HepG2 (cell line): Measurements from ENCODE around the gene SNED1. TPM values are rescaled to one million over a fixed set of nuclear protein-coding genes. Genes with fewer than 3 reads are reported as not detected.

Source experiments
- ATAC-seq: fragments of 200-7000 bp; cut with Tn5 transposase; 3 replicates; pipeline ENCODE4 v1.9.1; 2020; ENCODE audit warnings: mild to moderate bottlenecking, moderate library complexity
- BruUV-seq: library from RNA; stranded (reverse); fragments of 400-500 nt; replicated peaks from 2 replicates; lab custom pipeline; 2021; lab: Mats Ljungman, UMichigan
- CTCF ChIA-PET: fragments of 300-600 bp; formaldehyde crosslinking; extraction: SDS; loops from one replicate; lab custom pipeline; 2021; ENCODE audit warnings: low total read pairs, inconsistent platforms, low intra/inter-chr PET ratio; lab: Yijun Ruan, JAX
- POLR2A ChIA-PET: fragments of 350-600 bp; sonication (Branson Sonifier 250); formaldehyde crosslinking; loops from one replicate; lab custom pipeline; 2020; ENCODE audit warnings: antibody characterized with exemption, inconsistent platforms; lab: Yijun Ruan, JAX
- DNase-seq: peaks from one replicate; pipeline ENCODE4 v3.0.0-alpha.2; 2015; ENCODE audit warnings: low spot score
- FAIRE-seq: peaks from 3 replicates; lab custom pipeline; 2011; peaks lifted over from hg19 to GRCh38; lab: Jason Lieb, UNC
- H2AFZ ChIP-seq: one replicate; pipeline ENCODE4 v1.6.1; 2011; ENCODE audit warnings: low read length, inconsistent platforms
- H3K27ac ChIP-seq: fragments of 300-600 bp; 3 replicates; pipeline ENCODE4 v1.8.0; 2011; ENCODE audit warnings: mixed run types, mild to moderate bottlenecking, mixed read lengths, low read length, inconsistent platforms; ENCODE audit not compliant: insufficient read depth; ENCODE audit errors: extremely low read length
- H3K27me3 ChIP-seq, 2 experiments: fragments of 200-600 bp in 1 of 2; 2 replicates in 1 of 2; 3 replicates in 1 of 2; pipeline versions ENCODE4 v1.6.0 to v1.8.0; 2011; ENCODE audit warnings: low read length in 2 of 2, mild to moderate bottlenecking in 2 of 2, moderate library complexity in 2 of 2, inconsistent platforms in 1 of 2; ENCODE audit not compliant: insufficient read depth in 2 of 2, control insufficient read depth in 1 of 2
- H3K36me3 ChIP-seq, 2 experiments: fragments of 200-600 bp in 1 of 2; replicated peaks in 1 of 2; 2 replicates in 1 of 2; 3 replicates in 1 of 2; pipeline versions ENCODE4 v1.5.1 to v1.8.0; 2011; ENCODE audit warnings: low read length in 2 of 2, inconsistent platforms in 1 of 2; ENCODE audit not compliant: insufficient read depth in 2 of 2, control insufficient read depth in 1 of 2
- H3K4me1 ChIP-seq: 2 replicates; pipeline ENCODE4 v1.5.1; 2012; ENCODE audit warnings: low read length, inconsistent platforms; ENCODE audit not compliant: insufficient read depth
- H3K4me2 ChIP-seq: 2 replicates; pipeline ENCODE4 v1.6.0; 2011; ENCODE audit warnings: low read depth, low read length, inconsistent platforms
- H3K4me3 ChIP-seq, 3 experiments: fragments of 200-600 bp in 1 of 3; sonication (generic), shearing (Covaris generic) in 1 of 3; replicated peaks in 1 of 3; 2 replicates each; pipeline ENCODE4 v1.5.1; 2011 to 2016; ENCODE audit warnings: low read length in 3 of 3, inconsistent platforms in 2 of 3, low read depth in 2 of 3, mild to moderate bottlenecking in 2 of 3, control low read depth in 1 of 3, mixed read lengths in 1 of 3; ENCODE audit not compliant: insufficient read depth in 1 of 3
- H3K79me2 ChIP-seq: one replicate; pipeline ENCODE4 v1.6.1; 2011; ENCODE audit warnings: low read length, inconsistent platforms; ENCODE audit not compliant: insufficient read depth
- H3K9ac ChIP-seq: 2 replicates; pipeline ENCODE4 v1.6.0; 2011; ENCODE audit warnings: mild to moderate bottlenecking, low read depth, low read length, inconsistent platforms; ENCODE audit not compliant: insufficient read depth
- H3K9me3 ChIP-seq: 2 replicates; pipeline ENCODE4 v1.5.1; 2012; ENCODE audit warnings: mild to moderate bottlenecking, low read length
- H4K20me1 ChIP-seq: 2 replicates; pipeline ENCODE4 v1.6.0; 2011; ENCODE audit warnings: inconsistent platforms, mild to moderate bottlenecking, low read length, moderate library complexity; ENCODE audit not compliant: insufficient read depth
- ADNP ChIP-seq: sonication (generic); formaldehyde crosslinking; IDR thresholded peaks from 2 replicates; pipeline ENCODE4 v1.4.0; 2020; ENCODE audit warnings: missing genetic modification reagents
- HOXA9 ChIP-seq: sonication (generic); formaldehyde crosslinking; IDR thresholded peaks from 2 replicates; pipeline ENCODE4 v1.8.1; 2022; ENCODE audit warnings: missing genetic modification reagents, mild to moderate bottlenecking, moderate library complexity, borderline replicate concordance
- NFRKB ChIP-seq: fragments of 450-650 bp; IDR thresholded peaks from 2 replicates; pipeline ENCODE4 v1.6.1; 2017
- PLRG1 ChIP-seq: fragments of 450-650 bp; conservative IDR thresholded peaks from 2 replicates; pipeline ENCODE4 v1.6.1; 2016
- PRDM10 ChIP-seq: sonication (generic); formaldehyde crosslinking; IDR thresholded peaks from 2 replicates; pipeline ENCODE4 v1.4.0; 2020; ENCODE audit warnings: low read depth, missing genetic modification reagents
- SRSF1 ChIP-seq: fragments of 200-400 bp; formaldehyde crosslinking; optimal IDR thresholded peaks from 2 replicates; pipeline ENCODE3; 2017; ENCODE audit warnings: mild to moderate bottlenecking, low read depth, low read length, moderate library complexity
- TARDBP ChIP-seq: sonication (generic); formaldehyde crosslinking; IDR thresholded peaks from 2 replicates; pipeline ENCODE4 v1.8.0; 2022; ENCODE audit warnings: mild to moderate bottlenecking, missing genetic modification reagents
- ZBTB2 ChIP-seq: sonication (generic); formaldehyde crosslinking; IDR thresholded peaks from 2 replicates; pipeline ENCODE4 v1.8.0; 2022; ENCODE audit warnings: low read depth, missing genetic modification reagents
- ZNF557 ChIP-seq: sonication (generic); formaldehyde crosslinking; IDR thresholded peaks from 2 replicates; pipeline ENCODE4 v1.4.0; 2020; ENCODE audit warnings: missing genetic modification reagents
- WGBS: methylation state at CpG from one replicate; pipeline ENCODE4 v1.1.6; 2017; ENCODE audit warnings: low lambda C conversion rate; 5-methylcytosine and 5-hydroxymethylcytosine counted together
- in situ Hi-C: cut with HindIII; loops from 2 replicates; pipeline ENCODE4 v1.10.0; 2017; ENCODE audit warnings: low pct_unique_long_range_greater_than_20kb; ENCODE audit not compliant: extremely low pct_ligation_motif_present
- intact Hi-C: fragments of 100-400 bp; cut with micrococcal nuclease; formaldehyde crosslinking; loops from one replicate; pipeline ENCODE4 v1.10.0; 2022; ENCODE audit not compliant: unreplicated experiment
- polyA plus RNA-seq, 8 experiments: library from polyadenylated mRNA; depleted of rRNA in 3 of 8; stranded (reverse) in 7 of 8; unstranded in 1 of 8; fragments of >200 nt; fragmentation: Illumina TruSeq in 4 of 8; extraction: Trizol in 4 of 8; gene quantifications; 2 replicates each; pipeline versions ENCODE4 v1.2.1 to v1.2.3, GENCODE V29; 2011 to 2016; ENCODE audit warnings: low read depth in 4 of 8, missing spikeins in 1 of 8, mixed read lengths in 1 of 8; ENCODE audit not compliant: insufficient read depth in 1 of 8
- total RNA-seq, 5 experiments: library from RNA; depleted of rRNA; stranded (reverse); fragments of >200 nt; fragmentation: Illumina TruSeq; extraction: Trizol; gene quantifications; 2 replicates each; pipeline ENCODE4 v1.2.3, GENCODE V29; 2016; ENCODE audit warnings: low read depth in 1 of 5

SNED1 gene
- total and polyA plus RNA-seq, 2 of the 13 experiments (the other 11 are each of a cell fraction or from before 2014, with no cell fraction given) = 0.15 to 0.65 TPM

- no peaks in the 10 kb centered on the region for H4K20me1 ChIP-seq
- no TSS peak for BruUV-seq
- no peak overlapping the region for H3K4me2 ChIP-seq
- no peak overlapping the region for H2AFZ ChIP-seq
- ChIA-PET CTCF (no interaction called here), POLR2A (no interaction called here)
- no peak overlapping the region for H3K27ac ChIP-seq
- intact Hi-C loops (no loop called here), in situ Hi-C loops (no loop called here)
- H3K9me3 ChIP-seq = no peaks in the 10 kb centered on the region
- peaks cover 4 to 17% of the 10 kb centered on the region in 2 experiments; a peak in 2 of 5 replicates for H3K36me3 ChIP-seq
- H3K9ac ChIP-seq = no peak overlapping the region
- no peak overlapping the region for H3K4me3 ChIP-seq
- no peak for FAIRE-seq
- no peak for TF ChIP-seq PRDM10
- TF ChIP-seq PLRG1 = no peak
- no peak for TF ChIP-seq SRSF1
- TF ChIP-seq HOXA9 (CRISPR knock-in tag) = no peak
- no peak for TF ChIP-seq NFRKB
- TF ChIP-seq ZNF557 (CRISPR knock-in tag) = no peak
- TF ChIP-seq ZBTB2 (CRISPR knock-in tag) = no peak
- TF ChIP-seq ADNP (CRISPR knock-in tag) = no peak
- TF ChIP-seq TARDBP (CRISPR knock-in tag) = no peak
- DNase-seq = no peak
- WGBS = 93% methylated on average over 9 of the region's 9 CpGs
- ATAC-seq = no peak
- peaks cover 14% of the 10 kb centered on the region for H3K4me1 ChIP-seq
- H3K27me3 ChIP-seq = no peaks in the 10 kb centered on the region; a peak in 1 of 5 replicates
- H3K79me2 ChIP-seq = peaks cover 9% of the 10 kb centered on the region
These were observed 108.8 kb downstream of the SNED1 start for GRCh38 chr2:241107031-241107783.
